HG03103 (cell line): ENCODE results near the gene BBS1.

ENCODE experiments used
- ATAC-seq: cut with Tn5 transposase; IDR thresholded peaks from one replicate; pipeline ENCODE4 v1.9.1; 2021; ENCODE audit warnings: low read depth; ENCODE audit not compliant: unreplicated experiment

Gene BBS1

DNA sequence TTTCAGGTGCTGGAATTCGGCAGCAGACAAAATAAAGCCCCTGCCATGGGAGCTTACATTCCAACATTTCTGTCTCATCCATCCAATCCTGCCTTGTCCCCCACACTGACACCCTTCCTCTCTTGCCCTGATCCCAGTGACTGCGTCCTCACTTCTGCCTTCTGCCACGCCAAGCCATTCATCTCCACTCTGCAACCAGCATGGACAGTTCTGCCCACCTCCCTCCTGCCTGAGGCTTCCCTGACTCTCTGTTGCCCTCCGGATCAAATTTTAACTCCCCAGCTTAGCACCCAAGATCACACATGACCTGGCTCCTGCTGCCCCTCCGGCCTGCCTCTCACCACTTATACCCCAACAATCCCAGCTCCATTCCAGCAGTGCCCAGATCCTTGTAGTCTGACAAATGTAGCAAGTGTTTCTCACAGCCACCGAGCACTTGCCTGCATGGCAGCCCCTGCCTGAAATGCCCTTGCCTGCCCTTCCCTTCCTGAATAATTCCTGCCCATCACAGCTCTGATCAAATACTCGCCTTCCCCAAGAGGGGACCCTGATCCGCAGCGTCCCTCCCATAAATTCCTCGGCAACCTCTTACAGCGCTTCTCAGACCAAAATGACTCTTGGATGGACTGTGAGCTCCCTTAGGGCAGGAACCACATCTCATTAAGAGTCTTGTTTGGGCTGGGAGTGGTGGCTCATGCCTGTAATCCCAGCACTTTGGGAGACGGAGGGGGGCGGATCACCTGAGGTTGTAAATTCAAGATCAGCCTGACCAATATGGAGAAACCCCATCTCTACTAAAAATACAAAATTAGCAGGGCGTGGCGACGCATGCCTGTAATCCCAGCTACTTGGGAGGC is 38.6 kb downstream of the BBS1 start:
- no peak for ATAC-seq

DNA sequence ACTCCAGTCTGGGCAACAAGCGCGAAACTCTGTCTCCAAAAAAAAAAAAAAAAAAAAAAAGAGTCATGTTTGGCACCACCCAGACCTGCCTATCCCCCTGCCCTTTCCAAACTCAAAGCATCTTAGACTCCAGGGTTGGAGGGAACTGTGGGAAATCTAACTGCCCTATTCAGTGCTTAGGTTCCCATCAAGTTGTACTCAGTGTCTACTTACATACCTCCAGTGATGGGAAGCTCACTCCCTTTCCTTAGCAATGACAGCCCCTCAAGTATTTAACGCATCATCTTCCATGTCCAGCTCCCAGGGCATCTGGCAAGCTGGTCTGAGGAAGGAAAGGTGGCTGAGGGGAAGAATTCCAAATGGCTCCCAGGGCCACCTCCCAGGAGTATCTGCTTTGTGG is 39.3 kb downstream of the BBS1 start:
- no peak for ATAC-seq

DNA sequence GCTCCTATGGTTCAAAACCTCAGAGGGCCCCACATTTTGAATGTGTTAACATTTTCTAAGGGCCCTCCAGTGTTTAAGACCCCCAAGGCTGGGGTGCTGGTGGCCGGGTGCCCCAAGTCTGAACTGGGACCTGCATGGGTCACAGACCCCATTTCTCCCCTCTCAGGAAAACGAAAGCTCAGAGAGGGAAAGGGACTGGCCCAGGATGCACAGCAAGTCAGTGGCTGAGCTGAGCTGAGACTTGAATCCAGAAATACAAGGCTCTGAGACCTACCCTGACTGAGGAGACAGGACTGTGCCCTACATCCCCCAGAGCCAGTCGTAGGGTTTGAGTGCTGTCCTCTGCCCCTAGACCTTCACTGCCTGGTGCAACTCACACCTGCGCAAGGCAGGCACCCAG is 40.5 kb downstream of the BBS1 start:
- no peak for ATAC-seq

DNA sequence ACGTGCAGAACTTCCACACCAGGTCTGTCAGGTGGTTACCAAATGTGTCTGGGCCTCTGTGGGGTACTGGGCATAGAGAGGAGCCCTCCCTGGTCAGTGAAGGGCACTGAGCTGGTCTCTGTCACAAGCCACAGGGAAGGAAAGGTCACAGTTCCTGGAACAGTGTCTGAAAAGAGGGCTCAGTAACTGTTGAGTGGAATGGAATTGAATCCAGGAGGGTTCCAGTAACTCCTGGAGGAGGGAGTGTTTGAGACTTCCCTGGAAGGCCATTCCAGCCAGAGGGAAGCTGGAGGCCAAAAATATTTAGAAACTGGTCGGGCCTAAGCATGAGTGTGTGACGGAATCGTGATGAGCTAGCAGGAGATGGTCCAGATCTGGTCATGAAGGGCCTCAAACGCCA is 44.2 kb downstream of the BBS1 start:
- no peak for ATAC-seq

DNA sequence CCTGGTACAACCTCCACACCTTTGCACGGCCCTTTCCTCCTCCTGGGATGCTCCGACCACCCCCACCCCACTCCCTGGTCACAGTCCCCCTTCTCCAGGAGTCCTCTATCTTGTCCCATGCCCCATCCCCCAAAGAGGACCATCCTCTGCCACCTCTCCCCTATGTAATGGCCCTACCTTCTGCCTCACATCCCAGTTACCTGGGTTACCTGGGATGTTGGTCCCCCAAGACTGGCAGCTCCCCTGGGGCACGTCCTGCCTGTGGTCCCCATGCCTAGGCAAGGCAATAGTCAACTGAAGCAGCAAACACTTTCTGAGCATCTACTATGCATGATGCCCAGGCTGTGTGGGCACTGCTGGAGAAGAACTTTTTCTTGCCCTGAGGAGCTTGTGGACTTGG is 45.0 kb downstream of the BBS1 start:
- ATAC-seq, result no peak

DNA sequence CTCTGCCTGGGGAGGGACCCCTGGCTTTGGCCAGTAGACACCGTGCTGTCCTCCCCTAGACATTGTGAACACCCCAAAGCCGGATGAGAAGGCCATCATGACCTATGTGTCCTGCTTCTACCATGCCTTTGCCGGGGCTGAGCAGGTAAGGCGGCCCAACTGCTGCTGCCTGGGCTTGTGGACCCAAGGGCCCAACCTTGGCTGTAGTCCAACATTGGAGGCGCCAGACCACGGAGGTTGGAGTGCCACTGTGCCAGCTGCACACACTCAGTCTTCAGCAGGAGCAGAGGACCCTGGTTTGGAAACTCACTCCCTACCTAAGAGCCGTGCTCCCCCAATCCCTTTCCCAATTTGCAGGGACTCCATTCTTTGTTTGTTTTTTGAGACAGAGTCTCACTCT is 45.7 kb downstream of the BBS1 start:
- ATAC-seq, result no peak

DNA sequence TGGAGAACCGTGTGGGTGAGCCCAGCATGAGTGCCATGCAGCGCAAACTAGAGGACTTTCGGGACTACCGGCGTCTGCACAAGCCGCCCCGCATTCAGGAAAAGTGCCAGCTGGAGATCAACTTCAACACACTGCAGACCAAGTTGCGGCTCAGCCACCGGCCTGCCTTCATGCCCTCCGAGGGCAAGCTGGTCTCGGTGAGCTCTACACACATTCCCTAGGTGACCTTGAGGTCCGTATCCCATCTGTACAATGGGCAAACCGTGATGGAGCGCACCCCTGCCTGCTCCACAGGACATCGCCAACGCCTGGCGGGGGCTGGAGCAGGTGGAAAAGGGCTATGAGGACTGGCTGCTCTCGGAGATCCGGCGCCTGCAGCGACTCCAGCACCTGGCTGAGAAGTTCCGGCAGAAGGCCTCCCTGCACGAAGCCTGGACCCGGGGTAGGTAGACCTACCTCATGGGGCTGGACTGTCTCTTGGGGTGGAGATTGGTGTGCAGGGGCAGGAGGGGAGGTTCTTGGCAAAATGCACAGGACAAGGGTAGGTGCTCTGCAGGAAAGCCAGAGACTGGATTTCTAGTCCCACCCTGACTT is 47.4 kb downstream of the BBS1 start:
- no peak for ATAC-seq

DNA sequence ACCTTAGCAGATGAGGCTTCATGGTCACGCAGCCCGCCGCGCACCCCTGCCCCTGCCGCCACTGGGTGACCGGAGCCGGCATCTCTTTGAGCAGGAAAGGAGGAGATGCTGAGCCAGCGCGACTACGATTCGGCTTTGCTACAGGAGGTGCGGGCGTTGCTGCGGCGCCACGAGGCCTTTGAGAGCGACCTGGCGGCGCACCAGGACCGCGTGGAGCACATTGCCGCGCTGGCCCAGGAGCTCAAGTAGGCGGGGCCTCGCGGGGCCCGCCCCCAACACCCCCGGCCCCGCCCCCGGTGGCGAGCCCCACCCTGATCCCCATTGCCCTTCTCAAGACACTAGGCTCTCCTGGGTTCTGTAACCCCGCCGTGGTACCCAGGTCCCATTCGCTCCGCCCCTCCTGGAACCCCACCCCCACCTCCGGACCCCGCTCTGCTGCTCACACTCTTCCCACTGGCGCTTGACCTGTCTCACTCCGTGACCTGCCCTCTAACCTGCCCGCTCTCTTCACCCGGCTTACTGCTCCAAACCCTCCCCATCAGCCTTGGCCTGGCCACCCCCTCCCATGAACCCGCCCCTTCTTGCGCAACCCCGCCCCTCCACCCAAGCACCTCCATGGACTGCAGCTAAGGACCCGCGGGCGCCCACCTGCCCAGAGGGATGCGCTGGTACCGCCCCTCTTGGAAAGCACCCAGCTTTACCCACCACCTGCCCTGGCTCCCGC is 48.9 kb downstream of the BBS1 start:
- ATAC-seq, result no peak

DNA sequence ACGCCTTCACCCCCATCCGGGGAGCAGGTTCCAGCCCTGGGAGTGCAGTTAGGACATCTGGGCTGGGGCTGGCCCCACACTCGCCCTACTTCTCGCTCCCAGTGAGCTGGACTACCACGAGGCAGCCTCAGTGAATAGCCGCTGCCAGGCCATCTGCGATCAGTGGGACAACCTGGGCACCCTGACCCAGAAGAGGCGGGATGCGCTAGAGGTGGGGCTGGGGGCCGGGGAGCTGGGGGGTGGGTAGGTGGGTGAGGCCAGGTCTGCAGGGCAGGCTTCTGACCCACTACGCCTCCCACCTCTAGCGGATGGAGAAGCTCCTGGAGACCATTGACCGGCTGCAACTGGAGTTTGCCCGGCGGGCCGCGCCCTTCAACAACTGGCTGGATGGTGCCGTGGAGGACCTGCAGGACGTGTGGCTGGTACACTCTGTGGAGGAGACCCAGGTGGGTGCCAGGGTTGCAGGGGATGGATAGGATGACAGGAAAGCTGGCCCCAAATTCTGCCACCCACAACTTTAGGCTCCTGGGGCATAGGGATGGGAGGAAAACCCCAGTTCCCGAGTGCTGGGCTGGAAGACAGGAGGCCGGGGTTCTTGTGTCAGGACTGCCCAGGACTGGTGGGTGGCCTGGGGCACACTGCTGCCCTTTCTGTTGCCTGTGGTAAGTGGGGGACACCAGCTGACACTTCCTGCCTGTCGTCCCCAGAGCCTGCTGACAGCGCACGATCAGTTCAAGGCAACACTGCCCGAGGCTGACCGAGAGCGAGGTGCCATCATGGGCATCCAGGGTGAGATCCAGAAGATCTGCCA is 49.6 kb downstream of the BBS1 start:
- ATAC-seq, result no peak

DNA sequence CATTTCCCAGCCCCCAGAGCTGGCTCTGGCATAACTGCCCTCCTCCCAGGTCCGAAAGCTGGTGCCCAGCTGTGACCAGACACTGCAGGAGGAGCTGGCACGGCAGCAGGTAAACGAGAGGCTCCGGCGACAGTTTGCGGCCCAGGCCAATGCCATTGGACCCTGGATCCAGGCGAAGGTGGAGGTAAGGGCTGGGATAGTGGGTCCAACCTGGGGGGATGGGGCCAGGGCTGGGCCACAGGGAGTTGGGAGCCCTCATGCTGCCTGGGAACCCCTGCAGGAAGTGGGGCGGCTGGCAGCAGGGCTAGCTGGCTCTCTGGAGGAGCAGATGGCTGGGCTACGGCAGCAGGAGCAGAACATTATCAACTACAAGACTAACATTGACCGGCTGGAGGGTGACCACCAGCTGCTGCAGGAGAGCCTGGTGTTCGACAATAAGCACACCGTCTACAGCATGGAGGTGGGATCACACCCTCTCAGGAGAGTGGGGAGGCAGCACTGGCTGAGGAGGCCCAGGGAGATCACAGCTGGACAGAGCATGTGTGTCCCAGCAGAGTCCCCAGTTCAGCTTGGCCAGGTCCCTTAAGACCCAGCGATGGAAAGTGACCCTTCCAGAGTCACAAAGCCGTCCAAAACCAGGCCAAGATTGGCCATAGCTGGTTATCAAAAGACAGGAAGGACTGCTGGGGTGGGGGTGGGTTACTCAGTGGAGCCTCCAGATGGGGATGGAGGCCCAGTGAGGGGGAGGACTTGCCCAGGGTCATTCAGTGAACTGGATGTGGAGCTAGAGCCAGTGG is 50.9 kb downstream of the BBS1 start:
- no peak for ATAC-seq

DNA sequence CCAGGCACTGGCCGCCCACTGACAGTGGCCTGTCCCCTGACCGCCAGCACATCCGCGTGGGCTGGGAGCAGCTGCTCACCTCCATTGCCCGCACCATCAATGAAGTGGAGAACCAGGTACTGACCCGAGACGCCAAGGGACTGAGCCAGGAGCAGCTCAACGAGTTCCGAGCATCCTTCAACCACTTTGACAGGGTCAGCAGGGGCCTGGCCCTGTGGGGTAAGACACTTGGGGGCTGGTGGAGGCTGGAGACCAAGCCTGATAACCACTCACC is 51.5 kb downstream of the BBS1 start:
- ATAC-seq, result no peak

DNA sequence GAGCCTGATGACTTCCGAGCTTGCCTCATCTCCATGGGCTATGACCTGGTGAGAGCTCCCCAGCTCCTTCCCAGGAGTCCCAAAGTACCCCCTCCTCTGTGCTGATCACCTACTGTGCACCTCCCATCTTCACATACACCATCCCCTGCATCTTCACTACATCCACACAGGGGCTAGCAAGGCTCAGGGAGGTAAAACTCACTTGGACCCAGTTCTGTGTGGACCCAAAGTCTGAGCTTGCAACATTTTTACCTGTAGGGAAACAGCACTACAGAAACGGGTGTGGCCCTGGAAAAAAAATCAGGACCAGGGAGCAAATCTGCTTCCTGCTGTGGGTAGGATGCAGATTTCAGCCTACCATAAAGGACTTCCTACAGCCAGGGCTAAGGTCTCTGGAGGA is 51.8 kb downstream of the BBS1 start:
- ATAC-seq, result no peak

DNA sequence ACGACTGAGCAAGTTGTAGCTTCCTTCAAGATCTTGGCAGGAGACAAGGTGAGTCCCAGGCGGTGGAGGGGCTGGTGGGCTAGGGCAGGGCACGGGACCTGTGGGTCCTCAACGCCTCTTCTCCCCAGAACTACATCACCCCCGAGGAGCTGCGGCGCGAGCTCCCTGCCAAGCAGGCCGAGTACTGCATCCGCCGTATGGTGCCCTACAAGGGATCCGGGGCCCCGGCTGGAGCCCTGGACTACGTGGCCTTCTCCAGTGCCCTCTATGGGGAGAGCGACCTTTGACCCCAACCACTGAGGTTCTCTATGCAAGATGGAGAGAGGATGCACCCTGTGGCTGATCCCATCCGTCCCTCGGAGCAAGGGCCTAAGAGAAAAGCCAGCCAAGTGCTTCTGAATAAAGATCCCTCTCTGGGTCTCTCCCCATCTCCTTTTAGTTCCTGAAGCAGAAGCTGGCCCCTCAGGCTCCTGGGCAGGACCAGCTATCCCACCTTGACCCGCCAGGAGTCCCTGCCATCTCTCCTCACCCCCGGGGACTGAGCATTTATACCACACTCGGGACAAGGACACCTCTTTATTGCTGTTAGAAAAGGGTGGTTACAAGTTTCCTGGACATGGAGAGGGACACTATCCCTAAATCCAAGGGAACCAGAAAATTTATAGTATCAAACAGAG is 52.6 kb downstream of the BBS1 start:
- no peak for ATAC-seq

DNA sequence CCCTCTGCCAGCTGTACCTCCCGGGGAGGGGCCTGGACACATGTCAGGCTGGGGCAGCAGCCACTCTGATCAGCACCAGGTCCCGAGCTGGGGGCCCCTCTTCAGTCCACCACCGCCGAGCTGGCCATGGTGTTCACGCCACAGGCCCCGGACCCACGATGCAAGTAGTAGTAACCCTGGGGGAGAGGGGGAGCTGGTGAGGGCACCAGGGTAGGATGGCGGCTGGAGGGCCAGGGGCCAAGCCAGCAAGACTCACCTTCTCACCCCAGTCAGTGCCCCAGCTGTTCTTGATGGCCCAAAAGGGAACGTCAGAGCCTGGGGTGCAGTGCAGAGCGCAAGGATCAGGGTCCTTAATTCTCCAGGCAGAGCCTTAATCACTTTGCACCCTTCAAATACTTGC is 53.4 kb downstream of the BBS1 start:
- ATAC-seq, result no peak

DNA sequence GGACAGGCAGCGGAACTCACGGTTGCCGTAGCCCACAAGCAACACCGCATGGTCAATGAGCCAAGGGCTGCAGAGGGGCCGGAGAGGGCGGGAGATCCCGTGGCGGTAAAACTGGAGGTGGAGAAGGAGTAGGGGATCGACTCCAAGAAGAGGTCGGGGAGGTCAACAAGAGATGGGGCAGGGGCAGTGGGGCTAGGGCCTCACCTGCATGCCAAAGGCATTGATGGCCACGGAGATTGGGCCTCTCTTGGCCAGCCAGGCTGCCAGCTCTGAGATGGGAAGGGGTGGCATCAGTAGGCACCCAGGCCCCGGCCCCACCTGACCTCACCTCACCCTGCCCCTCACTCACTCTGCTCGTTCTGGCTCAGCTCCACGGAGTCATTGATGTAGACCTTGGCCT is 54.1 kb downstream of the BBS1 start:
- no peak for ATAC-seq

DNA sequence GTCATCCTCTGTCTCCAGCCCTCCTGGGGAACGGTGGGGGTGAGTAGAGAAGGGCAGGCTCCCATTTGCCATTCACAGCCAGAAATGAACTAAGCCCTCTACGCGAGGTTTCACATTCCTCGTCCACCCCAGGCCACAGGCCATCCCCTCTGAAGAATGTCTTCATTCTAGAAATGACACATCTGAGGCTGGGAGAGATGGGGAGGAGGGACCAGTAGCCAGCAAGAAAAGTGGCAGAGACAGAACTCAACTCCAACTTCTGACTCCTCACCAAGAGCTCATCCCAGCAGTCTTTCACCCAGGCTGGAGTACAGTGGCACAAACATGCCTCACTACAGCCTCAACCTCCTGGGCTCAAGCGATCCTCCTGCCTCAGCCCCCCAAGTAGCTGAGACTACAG is 54.5 kb downstream of the BBS1 start:
- no peak for ATAC-seq

DNA sequence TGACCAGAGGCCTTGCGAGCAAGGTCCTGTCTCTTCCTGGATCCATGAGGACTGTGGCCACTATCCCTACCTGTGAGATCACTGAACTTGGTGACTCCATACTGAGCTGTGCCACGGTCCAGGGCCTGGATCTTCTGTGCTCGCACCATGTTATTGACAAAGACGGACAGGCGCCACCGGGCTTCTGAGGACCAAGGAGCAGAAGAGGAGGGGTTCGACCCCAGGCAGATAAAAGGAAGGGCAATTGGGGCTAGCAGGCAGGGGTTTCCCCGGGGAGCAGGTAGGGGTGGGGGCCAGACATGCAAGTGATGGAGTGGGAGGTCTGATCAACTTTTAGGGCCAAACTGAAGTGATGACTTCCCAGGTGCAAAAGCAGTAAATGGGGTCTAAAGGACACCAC is 55.8 kb downstream of the BBS1 start:
- no peak for ATAC-seq

DNA sequence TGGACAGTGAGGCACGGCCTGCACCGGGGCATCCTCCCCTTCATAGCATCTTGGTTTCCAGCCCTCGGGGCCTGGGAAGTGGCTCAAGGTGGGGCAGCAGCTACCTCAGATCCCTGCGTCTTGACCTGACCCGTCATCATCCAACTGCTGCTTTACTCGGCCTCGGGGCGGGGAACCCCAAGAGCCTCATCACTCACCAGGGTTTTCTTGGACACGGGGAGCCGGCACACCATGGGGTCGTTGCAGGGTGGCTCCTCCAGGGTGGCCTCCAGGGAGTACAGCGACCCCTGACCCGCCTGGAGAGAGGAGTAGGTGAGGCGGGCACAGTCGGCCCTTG is 57.3 kb downstream of the BBS1 start:
- ATAC-seq, result no peak

DNA sequence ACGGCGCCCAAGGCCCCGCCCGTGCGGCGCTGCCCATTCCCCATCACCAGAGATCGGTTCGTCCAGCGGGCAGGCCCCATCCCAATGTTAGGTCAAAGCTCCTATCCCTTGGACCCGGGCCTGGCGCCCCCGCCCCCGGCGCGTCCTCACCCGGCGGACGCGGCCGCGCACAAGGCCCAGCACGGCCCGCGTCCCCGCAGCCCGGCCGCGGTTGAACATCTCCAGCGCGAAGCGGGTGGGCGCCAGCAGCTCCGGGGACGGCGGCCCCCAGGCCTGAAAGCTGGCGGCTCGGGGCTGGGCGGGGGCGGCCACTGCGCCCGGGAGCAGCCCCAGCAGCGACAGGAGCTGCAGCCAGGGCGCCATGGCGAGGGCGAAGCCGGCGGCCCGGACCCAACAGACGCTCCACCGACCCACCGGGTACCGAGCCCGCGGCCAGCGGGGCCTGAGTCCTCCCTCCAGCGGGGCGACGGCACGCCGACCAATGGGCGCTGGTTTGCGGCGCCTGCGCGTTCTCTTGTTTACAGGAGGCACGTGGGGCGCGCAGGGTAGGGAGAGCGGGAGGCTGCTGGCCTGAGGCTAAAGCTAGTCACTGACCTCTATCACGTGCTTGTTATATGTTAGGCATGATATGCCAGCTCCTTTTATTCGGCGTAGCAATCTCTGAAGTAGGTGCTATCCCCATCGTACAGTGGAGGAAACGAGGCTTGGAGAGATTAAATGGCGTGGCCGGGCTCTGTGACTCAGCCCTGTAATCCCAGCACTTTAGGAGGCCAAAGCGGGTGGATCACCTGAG is 57.9 kb downstream of the BBS1 start, which contains the start of gene CTSF:
Gene CTSF, minus strand, starts transcription at position 483 of the 793 bp plus-strand sequence. Its CDS starts 120 bp downstream, at position 363.
- no peak for ATAC-seq
